GM23248 (cell line): ENCODE data around the gene NPS.

Experiments used
- EZH2 ChIP-seq: fragments of 200-600 bp; sonication (generic); IDR thresholded peaks from 2 replicates; pipeline ENCODE4 v1.6.1; 2018; ENCODE audit warnings: antibody characterized with exemption, mild to moderate bottlenecking; ENCODE audit not compliant: insufficient read depth, poor library complexity, severe bottlenecking
- EZH2phosphoT487 ChIP-seq: fragments of 200-600 bp; sonication (generic); IDR thresholded peaks from 2 replicates; pipeline ENCODE4 v1.6.1; 2018; ENCODE audit warnings: antibody characterized with exemption, moderate library complexity, mild to moderate bottlenecking, low read depth; ENCODE audit not compliant: insufficient read depth

- TF ChIP-seq EZH2: no peak
- no peak for TF ChIP-seq EZH2phosphoT487
Measured at GRCh38 chr10:127500127-127500526, 49.0 kb upstream of the NPS start.
